EL (cell line): Measurements from ENCODE around the gene NOX5.

Experiments
- DNase-seq: peaks from one replicate; pipeline ENCODE4 v3.0.0-alpha.2; 2016

NOX5 gene

DNA sequence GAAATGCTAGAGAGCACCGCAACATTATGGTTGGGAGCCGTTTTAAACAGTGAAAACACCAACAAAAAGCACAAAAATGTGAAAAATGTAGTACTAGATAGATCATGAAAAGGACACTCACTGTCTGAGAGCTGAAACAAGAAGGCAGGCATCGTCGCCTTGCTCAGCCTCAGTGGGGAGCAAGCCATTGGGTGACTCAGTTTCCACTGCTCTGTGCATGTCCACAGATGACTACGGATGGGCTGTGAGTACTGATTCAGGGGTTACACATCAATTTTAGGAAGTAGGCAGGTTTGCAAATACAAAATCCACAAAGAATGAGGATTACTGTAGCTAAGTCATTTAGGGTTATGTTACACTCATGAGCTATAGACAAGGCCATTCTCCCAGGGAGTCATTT is 10.8 kb downstream of the NOX5 start:
- DNase-seq = no peak

DNA sequence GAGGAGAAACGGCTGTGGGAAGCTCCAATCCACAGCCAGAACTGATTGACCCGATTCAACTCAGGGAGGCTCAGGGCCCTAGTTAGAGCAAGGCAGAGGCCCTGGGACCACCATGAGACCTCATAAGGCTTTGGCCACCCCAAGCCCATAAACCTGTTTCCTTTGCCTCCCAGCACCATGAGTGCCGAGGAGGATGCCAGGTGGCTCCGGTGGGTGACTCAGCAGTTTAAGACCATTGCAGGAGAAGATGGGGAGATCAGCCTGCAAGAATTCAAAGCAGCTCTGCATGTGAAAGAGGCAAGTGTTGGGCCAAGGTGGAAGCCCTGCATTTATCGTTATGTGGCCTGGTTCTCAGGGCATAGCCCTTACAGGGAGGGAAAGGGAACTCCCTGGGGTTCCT is 11.9 kb downstream of the NOX5 start:
- DNase-seq = no peak

DNA sequence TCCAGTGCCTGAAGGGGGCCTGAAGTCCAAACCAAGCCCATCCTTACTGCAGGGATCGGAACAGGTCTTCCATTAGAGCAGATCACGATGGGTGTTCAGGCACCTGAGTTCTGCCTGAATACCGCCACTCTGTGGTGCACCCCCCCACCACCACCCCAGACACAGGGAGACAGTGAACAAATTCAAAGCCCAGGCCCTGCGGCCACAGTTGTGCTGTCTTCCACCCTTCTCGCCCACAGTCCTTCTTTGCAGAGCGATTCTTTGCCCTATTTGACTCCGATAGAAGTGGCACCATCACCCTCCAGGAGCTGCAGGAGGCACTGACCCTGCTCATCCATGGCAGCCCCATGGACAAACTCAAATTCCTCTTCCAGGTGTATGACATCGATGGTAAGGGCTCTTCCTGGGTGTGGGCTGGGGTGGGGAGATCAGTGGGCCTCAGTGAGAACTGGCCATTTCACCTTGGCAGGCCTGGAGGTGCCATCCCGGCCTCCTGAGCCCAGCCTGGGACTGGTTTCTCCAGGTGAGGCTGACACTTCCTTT is 13.6 kb downstream of the NOX5 start:
- DNase-seq = no peak

DNA sequence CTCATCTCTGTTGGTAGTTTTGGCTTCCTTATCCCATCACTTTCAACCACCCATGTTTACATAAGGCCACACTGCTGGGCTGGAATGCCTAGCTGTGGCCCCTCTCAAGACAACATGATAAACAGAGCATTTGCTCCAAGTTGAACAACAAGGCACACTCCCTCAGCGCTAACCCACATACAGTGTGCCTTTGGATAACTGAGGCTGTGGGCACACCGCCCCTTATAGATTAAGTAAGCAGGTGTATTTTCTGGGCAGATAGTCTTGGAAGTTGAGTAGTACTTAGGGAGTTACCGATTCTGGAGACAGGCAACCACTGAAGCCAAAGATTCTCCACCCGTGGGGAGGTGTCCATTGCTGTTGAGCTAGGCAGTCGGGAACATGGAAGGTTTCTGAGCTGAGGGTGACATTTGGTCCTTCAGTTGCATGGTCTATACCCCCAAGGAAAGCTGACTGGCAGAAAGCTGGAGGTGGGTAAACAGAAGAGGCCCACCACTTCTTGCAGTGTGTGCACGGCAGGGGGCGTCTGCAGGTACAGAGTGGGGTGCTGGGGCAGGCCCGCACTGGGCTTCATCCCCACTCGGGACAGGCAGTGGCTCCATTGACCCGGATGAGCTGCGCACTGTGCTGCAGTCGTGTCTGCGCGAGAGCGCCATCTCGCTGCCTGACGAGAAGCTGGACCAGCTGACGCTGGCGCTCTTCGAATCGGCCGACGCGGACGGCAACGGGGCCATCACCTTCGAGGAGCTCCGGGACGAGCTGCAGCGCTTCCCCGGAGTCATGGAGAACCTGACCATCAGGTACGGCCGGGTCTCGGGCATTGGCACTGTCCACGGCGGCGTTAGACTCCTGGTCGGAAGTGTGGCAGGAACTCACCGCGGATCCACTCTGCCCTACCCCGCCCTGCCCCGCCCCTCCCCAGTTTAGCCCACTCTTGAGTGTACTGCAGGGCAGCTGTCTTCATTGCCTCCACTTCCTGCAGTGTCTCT is 16.8 kb downstream of the NOX5 start:
- peak; percentile 25 for DNase-seq

DNA sequence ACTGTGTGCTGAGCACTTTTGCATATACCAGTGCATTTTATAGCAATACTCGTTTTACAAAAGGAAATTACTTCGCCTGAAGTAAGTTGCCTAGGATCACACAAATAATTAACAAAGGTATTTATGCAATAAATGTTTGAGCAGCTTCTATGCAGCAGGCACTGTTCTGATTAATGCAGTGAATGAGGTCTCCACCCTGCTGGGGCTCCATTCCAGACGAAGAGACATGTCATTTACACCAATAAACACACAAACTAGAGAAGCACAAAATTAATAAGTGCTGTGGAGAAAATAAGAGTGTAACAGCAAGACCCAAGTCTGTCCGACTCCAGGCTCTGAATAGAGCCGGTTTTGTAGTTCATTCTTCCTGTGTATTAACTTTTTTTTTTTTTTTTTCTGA is 17.5 kb downstream of the NOX5 start:
- DNase-seq = no peak

DNA sequence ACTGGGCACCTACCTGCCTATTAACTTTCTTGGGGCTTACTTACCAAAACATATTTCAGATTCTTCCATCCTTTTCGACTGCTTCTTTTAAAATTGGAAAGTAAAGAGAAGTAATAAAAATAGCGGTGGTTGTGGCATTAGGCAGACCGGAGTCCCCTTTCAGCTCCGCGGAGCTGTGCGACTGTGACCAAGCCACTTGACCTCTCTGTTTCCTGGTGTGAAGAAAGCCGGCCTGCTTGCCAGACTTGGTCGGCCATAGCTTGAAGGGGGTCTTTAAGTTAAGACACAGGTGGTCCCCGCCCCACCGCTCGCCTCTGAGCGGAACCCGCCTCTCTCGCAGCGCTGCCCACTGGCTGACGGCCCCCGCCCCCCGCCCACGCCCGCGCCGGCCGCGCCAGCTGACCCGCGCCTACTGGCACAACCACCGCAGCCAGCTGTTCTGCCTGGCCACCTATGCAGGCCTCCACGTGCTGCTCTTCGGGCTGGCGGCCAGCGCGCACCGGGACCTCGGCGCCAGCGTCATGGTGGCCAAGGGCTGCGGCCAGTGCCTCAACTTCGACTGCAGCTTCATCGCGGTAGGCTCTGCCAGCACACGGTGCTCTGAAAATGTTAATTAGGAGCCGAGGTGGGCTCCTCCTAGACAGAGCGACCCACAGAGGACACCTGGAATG is 18.3 kb downstream of the NOX5 start:
- no peak for DNase-seq

DNA sequence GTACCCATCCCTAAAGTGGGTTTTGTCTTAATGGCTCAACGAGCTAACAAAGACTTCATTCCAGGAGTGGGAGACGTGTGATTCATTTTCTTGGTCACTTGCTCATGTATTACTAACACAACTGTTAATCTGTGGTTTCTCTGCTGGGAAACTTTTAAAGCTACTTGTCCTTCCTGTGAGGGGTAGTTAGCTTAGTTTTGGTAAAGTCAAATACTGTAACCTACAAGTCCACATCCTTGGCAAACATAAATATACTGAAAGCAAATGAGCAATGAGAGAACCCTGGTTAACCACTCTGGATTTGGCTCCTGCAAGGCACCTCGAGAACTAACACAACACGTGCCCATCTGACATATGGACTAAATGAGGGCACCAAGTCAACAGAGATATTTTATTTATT is 19.9 kb downstream of the NOX5 start:
- DNase-seq = peak; percentile 83

DNA sequence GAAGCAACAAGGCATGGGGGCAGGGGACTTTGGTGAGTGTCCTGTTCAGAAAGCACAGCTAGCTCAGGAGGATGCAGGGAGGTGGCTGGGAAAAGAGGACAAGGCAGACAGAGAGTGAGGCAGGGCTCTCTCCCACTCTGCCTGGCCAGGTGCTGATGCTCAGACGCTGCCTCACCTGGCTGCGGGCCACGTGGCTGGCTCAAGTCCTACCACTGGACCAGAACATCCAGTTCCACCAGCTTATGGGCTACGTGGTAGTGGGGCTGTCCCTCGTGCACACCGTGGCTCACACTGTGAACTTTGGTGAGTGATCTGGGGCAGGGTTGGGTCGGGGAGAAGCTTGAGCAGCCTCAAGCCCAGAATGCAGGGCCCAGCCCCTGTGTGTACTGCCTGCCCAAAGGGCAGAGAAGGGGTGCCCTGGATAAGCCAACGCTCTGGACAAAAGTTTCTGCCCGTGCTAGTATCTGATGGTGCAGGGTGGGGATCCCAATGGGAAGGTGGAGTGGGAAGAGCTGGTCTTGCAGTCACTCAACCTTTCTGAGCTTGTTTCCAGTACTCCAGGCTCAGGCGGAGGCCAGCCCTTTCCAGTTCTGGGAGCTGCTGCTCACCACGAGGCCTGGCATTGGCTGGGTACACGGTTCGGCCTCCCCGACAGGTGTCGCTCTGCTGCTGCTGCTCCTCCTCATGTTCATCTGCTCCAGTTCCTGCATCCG is 20.9 kb downstream of the NOX5 start:
- DNase-seq = no peak

DNA sequence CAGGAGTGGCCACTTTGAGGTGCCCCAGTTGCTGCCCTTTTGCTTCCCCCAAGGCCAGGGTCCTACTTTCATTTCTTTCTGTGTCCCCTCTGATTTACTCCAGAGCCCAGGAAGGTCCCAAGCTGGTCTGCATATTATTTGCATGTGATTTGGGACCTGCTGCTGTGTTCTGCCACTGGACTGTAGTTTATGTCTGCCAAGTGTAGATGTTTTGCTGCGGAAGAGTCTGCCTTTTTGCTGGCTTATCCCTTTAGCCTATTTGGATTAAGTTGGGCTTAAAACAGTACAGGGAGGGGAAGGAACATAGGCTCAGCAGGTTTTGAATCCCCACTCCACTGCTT is 21.4 kb downstream of the NOX5 start:
- no peak for DNase-seq

DNA sequence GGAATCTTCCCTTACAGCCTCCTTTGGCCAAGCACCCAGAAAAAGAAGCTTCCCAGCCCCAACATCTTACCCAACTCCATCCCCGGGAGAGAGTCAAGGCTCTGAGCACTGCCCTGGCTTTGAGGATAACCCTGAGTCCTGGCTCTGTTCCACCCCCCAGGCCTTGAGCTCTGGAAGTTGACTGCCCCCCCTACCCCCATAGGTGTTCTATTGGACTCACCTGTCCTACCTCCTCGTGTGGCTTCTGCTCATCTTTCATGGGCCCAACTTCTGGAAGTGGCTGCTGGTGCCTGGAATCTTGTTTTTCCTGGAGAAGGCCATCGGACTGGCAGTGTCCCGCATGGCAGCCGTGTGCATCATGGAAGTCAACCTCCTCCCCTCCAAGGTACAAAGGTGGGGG is 22.3 kb downstream of the NOX5 start:
- DNase-seq = no peak

DNA sequence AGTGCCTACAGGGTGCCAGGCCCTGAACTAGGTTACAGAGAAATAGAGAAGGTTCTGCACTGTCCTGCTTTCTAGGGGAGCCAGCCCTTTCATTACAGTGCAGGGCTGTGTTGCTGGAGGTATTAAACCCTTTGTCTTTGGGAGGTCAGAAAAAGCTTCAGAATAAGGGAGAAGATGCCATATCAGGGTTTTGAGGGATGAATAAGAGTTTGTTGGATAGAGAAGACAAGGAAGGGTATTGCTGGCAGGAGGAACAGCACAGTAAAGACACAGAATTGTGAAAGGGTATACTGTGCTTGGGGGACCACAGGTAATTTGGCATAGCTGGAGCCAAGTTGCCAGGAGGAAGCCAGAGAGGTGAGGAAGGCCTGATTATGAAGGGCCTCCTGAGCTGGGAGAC is 23.0 kb downstream of the NOX5 start:
- no peak for DNase-seq

DNA sequence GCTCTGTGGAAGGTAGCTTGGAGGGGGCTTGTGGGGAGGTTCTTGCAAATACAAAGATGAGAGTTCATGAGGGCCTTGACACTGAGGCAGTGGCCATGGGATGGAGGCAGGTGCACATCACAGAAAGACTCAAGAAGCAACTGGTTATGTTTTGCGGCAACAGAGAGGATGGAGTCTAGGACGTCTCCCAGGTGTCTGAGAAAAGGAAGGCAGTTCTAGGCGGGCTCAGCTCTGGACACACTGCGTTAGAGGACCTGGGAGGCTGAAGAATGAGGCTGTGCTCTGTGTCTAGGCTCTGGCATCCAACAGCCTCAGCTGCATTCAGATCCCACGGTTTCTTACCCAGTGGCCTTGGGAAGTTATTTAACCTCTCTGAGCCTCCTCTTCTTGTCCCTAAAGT is 23.5 kb downstream of the NOX5 start:
- no peak for DNase-seq

DNA sequence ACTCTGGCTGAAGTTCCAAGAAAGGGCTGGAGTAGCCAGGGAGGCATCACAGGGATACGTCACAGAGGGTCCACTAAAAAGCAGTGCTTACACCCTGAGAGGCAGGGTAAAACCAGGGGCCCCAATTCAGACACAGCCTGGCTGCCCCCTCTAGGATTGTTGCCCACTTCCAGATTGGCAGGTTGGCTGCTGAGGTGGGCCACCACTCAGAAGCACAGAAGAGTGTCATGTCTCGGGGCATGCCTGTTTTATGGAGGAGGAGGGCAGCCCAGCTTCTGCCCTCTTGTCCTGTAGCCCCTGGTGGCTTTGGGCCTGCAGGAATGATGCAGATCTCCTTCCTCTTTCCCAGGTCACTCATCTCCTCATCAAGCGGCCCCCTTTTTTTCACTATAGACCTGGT is 24.0 kb downstream of the NOX5 start:
- DNase-seq = no peak

DNA sequence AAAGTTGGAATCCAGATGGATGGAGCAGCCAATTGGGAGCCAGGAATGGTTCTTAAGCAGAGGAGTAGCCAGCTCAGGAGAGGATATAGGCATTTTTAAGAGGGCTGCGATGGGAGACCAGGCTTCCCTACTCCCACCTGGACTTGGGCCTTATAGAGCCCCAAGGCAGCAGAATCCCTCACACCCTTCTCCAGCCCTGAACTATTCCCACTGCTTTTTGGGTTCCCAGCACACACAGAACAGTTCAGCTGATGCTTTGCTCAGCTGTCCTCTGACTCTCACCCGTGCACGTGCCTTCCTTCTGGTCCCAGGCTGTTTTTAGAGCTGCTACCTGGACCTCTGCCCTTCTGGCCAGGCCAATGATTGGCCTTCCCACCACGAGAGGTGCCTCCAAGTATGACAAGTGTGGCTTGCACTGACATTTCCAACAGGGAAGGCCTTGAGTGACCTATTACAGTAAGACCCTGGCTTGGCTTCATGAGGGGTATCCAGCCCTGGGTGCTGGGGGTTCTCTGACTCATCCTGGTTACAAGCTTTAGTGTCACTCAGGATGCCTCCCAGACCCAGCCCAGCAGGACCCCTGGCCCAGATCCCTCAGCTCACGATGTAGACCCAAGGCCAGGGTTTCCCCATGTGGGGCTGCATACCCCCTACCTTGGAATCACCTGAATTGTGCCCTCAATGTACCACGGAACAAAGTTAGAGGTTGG is 25.2 kb downstream of the NOX5 start:
- no peak for DNase-seq

DNA sequence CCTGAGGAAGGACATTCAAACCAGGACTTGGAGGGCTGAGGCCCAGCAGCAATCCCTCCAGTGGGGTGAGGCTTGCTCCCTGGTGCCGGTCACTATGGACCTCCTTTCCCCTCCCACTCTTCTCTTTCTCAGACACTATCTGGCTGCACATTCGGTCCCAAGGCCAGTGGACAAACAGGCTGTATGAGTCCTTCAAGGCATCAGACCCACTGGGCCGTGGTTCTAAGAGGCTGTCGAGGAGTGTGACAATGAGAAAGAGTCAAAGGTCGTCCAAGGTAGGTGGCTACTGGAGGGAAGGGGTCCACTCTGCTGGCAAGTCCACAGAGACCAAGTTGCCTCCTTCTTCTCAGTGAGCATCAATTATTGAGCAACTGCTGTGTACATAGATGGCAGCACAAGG is 28.0 kb downstream of the NOX5 start:
- DNase-seq = no peak

DNA sequence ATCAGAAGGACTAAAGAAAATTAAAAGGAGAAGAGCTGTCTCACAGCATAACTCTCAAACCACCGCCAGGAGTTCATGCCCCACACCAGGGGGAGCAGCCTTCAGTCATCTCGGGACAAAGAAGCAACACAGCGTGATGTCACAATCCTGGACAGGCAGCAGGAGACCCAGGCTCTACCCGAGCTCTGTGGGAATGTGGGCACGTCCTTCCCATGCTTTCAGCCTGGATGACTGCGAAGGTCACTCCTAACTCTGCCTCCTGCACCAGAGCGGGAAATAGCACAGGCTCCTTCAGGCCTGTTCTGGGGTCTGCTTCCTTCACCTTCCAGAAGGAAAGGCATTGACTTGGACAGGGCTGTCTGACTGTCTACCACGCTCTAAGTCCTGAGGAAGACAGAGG is 31.3 kb downstream of the NOX5 start:
- DNase-seq = peak; percentile 61

DNA sequence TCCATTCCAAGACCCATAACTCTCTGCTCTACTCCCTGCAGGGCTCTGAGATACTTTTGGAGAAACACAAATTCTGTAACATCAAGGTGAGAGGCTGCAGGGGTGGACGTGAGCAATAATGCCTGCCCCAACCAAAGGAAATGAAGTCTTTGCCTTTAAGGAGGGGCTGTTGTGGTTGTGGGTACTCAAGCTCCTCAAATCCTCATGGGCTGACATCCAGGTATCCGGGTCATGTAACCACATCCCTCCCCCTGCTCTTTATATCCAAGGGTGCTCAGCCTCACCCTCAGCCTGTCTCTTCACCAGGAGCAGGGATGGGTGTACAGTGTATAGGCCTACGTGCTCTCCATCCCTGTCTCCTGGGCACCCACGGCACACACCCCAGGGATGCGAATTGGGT is 32.3 kb downstream of the NOX5 start:
- no peak for DNase-seq

DNA sequence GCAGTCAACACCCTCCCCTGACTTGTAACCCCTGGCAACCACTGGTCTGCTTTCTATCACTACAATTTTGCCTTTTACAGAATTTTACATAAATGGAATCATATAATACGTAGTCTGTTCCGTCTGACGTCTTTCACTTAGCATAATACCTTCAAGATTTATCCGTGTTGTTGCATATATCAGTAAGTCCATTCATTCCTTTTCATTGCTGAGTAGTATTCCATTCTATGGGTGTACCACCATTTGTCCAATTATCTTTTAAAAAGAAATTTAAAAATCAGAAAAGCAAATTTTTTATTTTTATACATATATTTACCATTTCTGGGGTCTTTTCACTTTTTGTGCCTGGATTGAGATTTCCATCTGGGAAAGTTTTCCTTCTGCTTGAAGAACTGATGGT is 35.5 kb downstream of the NOX5 start:
- no peak for DNase-seq

DNA sequence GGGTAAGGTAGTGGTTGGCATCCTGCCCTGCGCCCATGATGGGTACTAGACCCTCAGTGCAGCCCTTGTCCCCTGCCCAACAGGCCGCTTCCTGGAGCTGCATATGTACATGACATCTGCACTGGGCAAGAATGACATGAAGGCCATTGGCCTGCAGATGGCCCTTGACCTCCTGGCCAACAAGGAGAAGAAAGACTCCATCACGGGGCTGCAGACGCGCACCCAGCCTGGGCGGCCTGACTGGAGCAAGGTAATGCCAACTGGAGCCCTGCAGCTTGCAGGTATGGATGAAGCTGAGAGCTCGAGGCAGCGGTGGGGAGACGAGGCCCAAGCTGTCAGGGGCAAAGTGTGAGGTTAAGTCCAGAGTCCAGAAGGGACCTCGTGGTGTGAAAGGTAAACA is 40.8 kb downstream of the NOX5 start:
- no peak for DNase-seq

DNA sequence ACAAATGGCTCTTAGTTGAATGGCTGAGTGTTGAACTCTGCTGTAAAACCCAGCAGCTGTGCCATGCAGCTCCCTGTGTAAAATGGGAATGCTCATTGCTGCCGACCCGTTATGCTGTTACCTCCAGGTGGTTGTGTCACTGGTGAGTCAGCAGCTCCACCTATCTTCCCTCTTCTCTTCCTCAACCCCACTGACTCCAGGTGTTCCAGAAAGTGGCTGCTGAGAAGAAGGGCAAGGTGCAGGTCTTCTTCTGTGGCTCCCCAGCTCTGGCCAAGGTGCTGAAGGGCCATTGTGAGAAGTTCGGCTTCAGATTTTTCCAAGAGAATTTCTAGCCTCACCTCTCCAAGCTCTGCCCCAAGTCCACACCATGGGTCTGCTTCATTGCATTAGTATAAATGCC is 41.9 kb downstream of the NOX5 start:
- DNase-seq = no peak

DNA sequence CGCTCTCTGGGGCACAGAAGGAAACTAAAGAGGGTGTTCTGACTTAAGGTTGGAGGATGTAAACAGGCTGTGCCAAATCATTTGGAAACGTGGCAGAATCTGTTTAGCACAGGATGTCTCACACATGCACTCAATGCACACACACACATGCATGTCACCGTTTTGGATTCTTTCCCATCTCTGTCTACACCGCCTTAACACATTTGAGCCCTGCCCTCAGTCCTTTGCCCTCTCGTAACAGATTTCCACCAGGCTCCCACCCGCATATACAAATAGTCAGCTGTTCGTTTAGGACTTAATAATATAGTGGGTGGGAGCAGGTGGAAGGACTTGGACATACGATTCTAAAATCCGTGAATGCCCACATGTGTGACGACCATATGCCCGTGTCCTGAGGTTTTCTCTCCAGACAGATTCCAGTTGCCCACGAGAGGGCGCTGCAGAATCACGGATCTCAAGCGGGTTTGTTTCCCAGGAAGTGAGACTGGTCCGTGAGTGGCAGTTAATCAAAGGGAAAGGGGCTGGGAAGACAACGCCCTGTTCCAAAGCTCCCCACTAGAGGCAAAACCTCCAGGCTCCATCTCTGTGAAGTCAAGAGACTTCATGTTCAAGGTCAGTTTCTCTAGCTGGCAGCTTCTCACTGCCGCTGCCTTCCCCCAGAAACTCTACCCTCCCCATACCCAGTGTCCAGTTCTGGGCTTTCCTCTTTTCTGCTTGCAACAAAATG is 44.5 kb downstream of the NOX5 start:
- DNase-seq = peak; percentile 89

DNA sequence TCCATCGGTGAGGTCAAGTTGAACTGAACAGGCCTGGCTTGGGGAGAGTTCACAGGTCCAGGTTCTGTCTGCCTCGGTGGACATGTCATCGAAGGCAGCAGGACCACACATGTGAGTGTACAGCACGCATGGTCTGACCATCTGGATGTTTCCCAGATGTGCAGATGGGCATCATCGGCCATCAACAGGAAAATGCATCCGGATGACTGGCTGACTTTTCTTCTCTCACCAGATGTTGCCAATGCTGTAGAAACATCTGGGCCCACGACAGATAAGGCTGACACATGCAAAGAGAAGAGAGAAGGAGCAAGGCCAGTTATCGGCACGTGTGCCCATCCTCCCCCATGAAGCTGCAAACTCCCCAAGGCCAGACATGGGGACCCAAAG is 45.1 kb downstream of the NOX5 start:
- DNase-seq = no peak
